HCT116 (cell line): ENCODE measurements around the gene COMMD6. TPM values are rescaled to one million over a fixed set of nuclear protein-coding genes. Genes with fewer than 3 reads are reported as not detected.

Source experiments
- ATAC-seq: fragments of 200-7000 bp; cut with Tn5 transposase; 2 replicates; pipeline ENCODE4 v1.9.1; 2020; ENCODE audit warnings: mild to moderate bottlenecking, moderate library complexity
- BruUV-seq: library from RNA; stranded (reverse); fragments of 400-500 nt; replicated peaks from 2 replicates; lab custom pipeline; 2021; lab: Mats Ljungman, UMichigan
- CTCF ChIA-PET: fragments of 300-600 bp; sonication (Branson Sonifier 250); formaldehyde crosslinking; loops from one replicate; lab custom pipeline; 2021; ENCODE audit warnings: antibody characterized with exemption; lab: Charles Lee
- POLR2A ChIA-PET: fragments of 300-600, 350-600 bp; sonication (Branson Sonifier 250); formaldehyde crosslinking; loops from one replicate; lab custom pipeline; 2021; ENCODE audit warnings: antibody characterized with exemption; lab: Charles Lee
- RAD21 ChIA-PET, 2 experiments: fragments of 300-600 bp; sonication (Branson Sonifier 250); formaldehyde crosslinking; loops; one replicate each; lab custom pipeline; 2023; ENCODE audit warnings: low total read pairs in 2 of 2; ENCODE audit not compliant: uncharacterized antibody in 2 of 2, unreplicated experiment in 2 of 2, low non-redundant PET in 1 of 2; lab: Charles Lee
- DNase-seq: peaks from one replicate; pipeline ENCODE4 v3.0.0-alpha.2; 2010; ENCODE audit warnings: low read depth, low spot score
- H2AFZ ChIP-seq: fragments of 200-600 bp; shearing (Covaris generic), sonication (generic); 2 replicates; pipeline ENCODE4 v1.6.1; 2017; ENCODE audit warnings: low read depth, mixed run types, mixed read lengths, antibody characterized with exemption, low read length; ENCODE audit not compliant: poor library complexity, severe bottlenecking
- H3K27ac ChIP-seq: 2 replicates; pipeline ENCODE4 v1.5.1; 2012; ENCODE audit warnings: low read depth, low read length
- H3K27me3 ChIP-seq: fragments of 200-600 bp; sonication (generic); 2 replicates; pipeline ENCODE4 v1.6.1; 2016; ENCODE audit warnings: mixed run types, low read length, mixed read lengths; ENCODE audit not compliant: insufficient read depth
- H3K36me3 ChIP-seq, 2 experiments: fragments of 200-500 bp in 1 of 2; fragments of 200-600 bp in 1 of 2; sonication (Bioruptor generic) in 1 of 2; sonication (generic) in 1 of 2; 2 replicates each; pipeline versions ENCODE4 v1.5.1 to v1.6.1; 2014 to 2016; ENCODE audit warnings: low read length in 2 of 2, inconsistent platforms in 1 of 2, mixed read lengths in 1 of 2, mixed run types in 1 of 2; ENCODE audit not compliant: insufficient read depth in 2 of 2, control insufficient read depth in 1 of 2
- H3K4me1 ChIP-seq, 2 experiments: fragments of 200-600 bp in 1 of 2; sonication (generic) in 1 of 2; 2 replicates each; pipeline versions ENCODE4 v1.5.1 to v1.6.1; 2012 to 2017; ENCODE audit warnings: low read length in 2 of 2, inconsistent platforms in 1 of 2, mild to moderate bottlenecking in 1 of 2, mixed read lengths in 1 of 2, mixed run types in 1 of 2, moderate library complexity in 1 of 2; ENCODE audit not compliant: insufficient read depth in 2 of 2, control insufficient read depth in 1 of 2
- H3K4me2 ChIP-seq: fragments of 200-600 bp; sonication (generic); 2 replicates; pipeline ENCODE4 v1.6.1; 2017; ENCODE audit warnings: mixed run types, low read length, mixed read lengths
- H3K4me3 ChIP-seq, 2 experiments: fragments of 200-600 bp in 1 of 2; sonication (generic) in 1 of 2; replicated peaks in 1 of 2; 2 replicates each; pipeline ENCODE4 v1.5.1; 2011 to 2016; ENCODE audit warnings: low read length in 2 of 2, control low read depth in 1 of 2, low read depth in 1 of 2, mild to moderate bottlenecking in 1 of 2, mixed read lengths in 1 of 2, mixed run types in 1 of 2
- H3K79me2 ChIP-seq: fragments of 200-600 bp; sonication (generic); 2 replicates; pipeline ENCODE4 v1.6.1; 2017; ENCODE audit warnings: mild to moderate bottlenecking, mixed run types, low read length, moderate library complexity, mixed read lengths; ENCODE audit not compliant: insufficient read depth
- H3K9ac ChIP-seq: fragments of 200-600 bp; sonication (generic); 2 replicates; pipeline ENCODE4 v1.6.1; 2016; ENCODE audit warnings: low read length, mixed read lengths
- H3K9me2 ChIP-seq: fragments of 200-600 bp; sonication (generic), shearing (Covaris generic); 2 replicates; pipeline ENCODE4 v1.6.1; 2017; ENCODE audit warnings: mixed run types, mild to moderate bottlenecking, moderate library complexity; ENCODE audit not compliant: insufficient read depth
- H3K9me3 ChIP-seq, 2 experiments: fragments of 200-500 bp in 1 of 2; fragments of 200-600 bp in 1 of 2; sonication (Bioruptor generic) in 1 of 2; sonication (generic) in 1 of 2; 2 replicates each; pipeline ENCODE4 v1.6.1; 2014 to 2017; ENCODE audit warnings: low read length in 2 of 2, mixed read lengths in 2 of 2, inconsistent platforms in 1 of 2, low read depth in 1 of 2, mild to moderate bottlenecking in 1 of 2, mixed run types in 1 of 2, moderate library complexity in 1 of 2; ENCODE audit not compliant: control insufficient read depth in 1 of 2, insufficient read depth in 1 of 2
- H4K20me1 ChIP-seq: fragments of 200-600 bp; sonication (generic), shearing (Covaris generic); 2 replicates; pipeline ENCODE4 v1.6.1; 2017; ENCODE audit warnings: mixed run types, mild to moderate bottlenecking, moderate library complexity; ENCODE audit not compliant: insufficient read depth
- ELF1 ChIP-seq: IDR thresholded peaks from 2 replicates; pipeline ENCODE4 v1.6.1; 2012; ENCODE audit warnings: low read depth, borderline replicate concordance
- EZH2phosphoT487 ChIP-seq: fragments of 200-600 bp; IDR thresholded peaks from 2 replicates; pipeline ENCODE4 v1.6.1; 2018; ENCODE audit warnings: antibody characterized with exemption, borderline replicate concordance
- FOSL1 ChIP-seq: IDR thresholded peaks from 2 replicates; pipeline ENCODE4 v1.6.1; 2012; ENCODE audit warnings: low read depth
- JUND ChIP-seq: IDR thresholded peaks from 2 replicates; pipeline ENCODE4 v1.6.1; 2012
- POLR2AphosphoS5 ChIP-seq: IDR thresholded peaks from 2 replicates; pipeline ENCODE4 v1.6.1; 2011; ENCODE audit warnings: mild to moderate bottlenecking, low read depth, low read length, moderate library complexity
- RAD21 ChIP-seq: IDR thresholded peaks from 2 replicates; pipeline ENCODE4 v1.6.1; 2012; ENCODE audit warnings: low read depth, mild to moderate bottlenecking
- SIN3A ChIP-seq: IDR thresholded peaks from 2 replicates; pipeline ENCODE4 v1.6.1; 2012; ENCODE audit warnings: low read depth
- SRF ChIP-seq: IDR thresholded peaks from 2 replicates; pipeline ENCODE4 v1.6.1; 2012; ENCODE audit warnings: low read depth
- TCF7L2 ChIP-seq: IDR thresholded peaks from 2 replicates; pipeline ENCODE4 v1.7.0; 2011; ENCODE audit warnings: borderline replicate concordance, inconsistent platforms; ENCODE audit not compliant: insufficient read depth, insufficient read length; ENCODE audit errors: extremely low read depth
- ZFX ChIP-seq: fragments of 450-650 bp; IDR thresholded peaks from 2 replicates; pipeline ENCODE4 v1.6.1; 2017
- ZNF274 ChIP-seq: fragments of 200-500 bp; sonication (Bioruptor generic); IDR thresholded peaks from 2 replicates; pipeline ENCODE4 v1.6.1; 2014; ENCODE audit warnings: mild to moderate bottlenecking, low read depth, low read length, inconsistent platforms
- intact Hi-C: fragments of 100-400 bp; cut with micrococcal nuclease; formaldehyde crosslinking; loops from 2 replicates; pipeline ENCODE4 v1.10.0; 2022
- total RNA-seq: library from RNA; stranded (reverse); gene quantifications from one replicate; pipeline ENCODE4 v1.2.1, GENCODE V29; 2021; ENCODE audit not compliant: unreplicated experiment
- TF ChIP-seq, protein P1 (sequence below): IDR thresholded peaks from 2 replicates; pipeline ENCODE4 v1.6.1; 2012
- TF ChIP-seq, protein P2 (sequence below): IDR thresholded peaks from 2 replicates; pipeline ENCODE4 v1.6.1; 2011; ENCODE audit warnings: mild to moderate bottlenecking, low read length, moderate library complexity; ENCODE audit not compliant: insufficient replicate concordance; ENCODE audit errors: extremely low read depth
- TF ChIP-seq, protein P3 (sequence below): IDR thresholded peaks from 2 replicates; pipeline ENCODE4 v1.6.1; 2012; ENCODE audit warnings: low read depth
- TF ChIP-seq, protein P4 (sequence below): IDR thresholded peaks from 2 replicates; pipeline ENCODE4 v1.6.1; 2012

Gene COMMD6
- total RNA-seq, 1 experiment from 2014 or later: 108 TPM

DNA sequence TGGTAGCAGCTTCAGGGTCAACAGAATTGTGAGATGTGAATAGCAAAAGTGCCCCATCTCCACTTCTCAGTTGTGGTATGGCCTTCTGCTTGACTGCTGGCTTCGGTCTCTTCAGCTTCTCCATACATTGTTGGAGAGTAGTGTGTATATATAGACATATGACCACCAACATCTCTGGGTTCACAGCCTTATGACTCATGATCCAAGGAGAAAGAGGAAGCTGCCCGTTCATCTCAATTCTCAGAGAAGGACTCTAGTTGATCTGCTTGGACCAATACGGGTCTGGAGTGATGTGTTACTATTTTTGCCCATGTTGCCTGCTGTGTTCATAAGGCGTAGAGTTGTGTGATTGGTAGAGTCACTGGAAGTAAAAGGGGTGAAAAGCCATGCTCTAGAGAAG is 3.6 kb upstream of the COMMD6 start:
- Histone ChIP-seq H3K79me2 (peaks cover 11% of the 10 kb centered on the region), H3K9ac (no peak overlapping the region), H2AFZ (no peak overlapping the region)
- ATAC-seq: no peak
- intact Hi-C loops: no loop called here
- no TSS peak for BruUV-seq
- RAD21 ChIA-PET: no interaction called here
- POLR2A ChIA-PET: interaction anchor here (4.0 kb wide), 1 partner anchor 9 kb away, joined by 15 read pairs; the partner anchor contains the start of gene UCHL3
- TF ChIP-seq SIN3A (no peak), EZH2phosphoT487 (no peak), ZFX (no peak), JUND (no peak), ZNF274 (no peak), POLR2AphosphoS5 (no peak), FOSL1 (no peak), TCF7L2 (no peak), RAD21 (no peak), SRF (no peak), ELF1 (no peak)
- TF ChIP-seq, protein P1, sequence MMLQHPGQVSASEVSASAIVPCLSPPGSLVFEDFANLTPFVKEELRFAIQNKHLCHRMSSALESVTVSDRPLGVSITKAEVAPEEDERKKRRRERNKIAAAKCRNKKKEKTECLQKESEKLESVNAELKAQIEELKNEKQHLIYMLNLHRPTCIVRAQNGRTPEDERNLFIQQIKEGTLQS: no peak
- TF ChIP-seq, protein P2, sequence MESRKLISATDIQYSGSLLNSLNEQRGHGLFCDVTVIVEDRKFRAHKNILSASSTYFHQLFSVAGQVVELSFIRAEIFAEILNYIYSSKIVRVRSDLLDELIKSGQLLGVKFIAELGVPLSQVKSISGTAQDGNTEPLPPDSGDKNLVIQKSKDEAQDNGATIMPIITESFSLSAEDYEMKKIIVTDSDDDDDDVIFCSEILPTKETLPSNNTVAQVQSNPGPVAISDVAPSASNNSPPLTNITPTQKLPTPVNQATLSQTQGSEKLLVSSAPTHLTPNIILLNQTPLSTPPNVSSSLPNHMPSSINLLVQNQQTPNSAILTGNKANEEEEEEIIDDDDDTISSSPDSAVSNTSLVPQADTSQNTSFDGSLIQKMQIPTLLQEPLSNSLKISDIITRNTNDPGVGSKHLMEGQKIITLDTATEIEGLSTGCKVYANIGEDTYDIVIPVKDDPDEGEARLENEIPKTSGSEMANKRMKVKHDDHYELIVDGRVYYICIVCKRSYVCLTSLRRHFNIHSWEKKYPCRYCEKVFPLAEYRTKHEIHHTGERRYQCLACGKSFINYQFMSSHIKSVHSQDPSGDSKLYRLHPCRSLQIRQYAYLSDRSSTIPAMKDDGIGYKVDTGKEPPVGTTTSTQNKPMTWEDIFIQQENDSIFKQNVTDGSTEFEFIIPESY: no peak
- TF ChIP-seq, protein P3, sequence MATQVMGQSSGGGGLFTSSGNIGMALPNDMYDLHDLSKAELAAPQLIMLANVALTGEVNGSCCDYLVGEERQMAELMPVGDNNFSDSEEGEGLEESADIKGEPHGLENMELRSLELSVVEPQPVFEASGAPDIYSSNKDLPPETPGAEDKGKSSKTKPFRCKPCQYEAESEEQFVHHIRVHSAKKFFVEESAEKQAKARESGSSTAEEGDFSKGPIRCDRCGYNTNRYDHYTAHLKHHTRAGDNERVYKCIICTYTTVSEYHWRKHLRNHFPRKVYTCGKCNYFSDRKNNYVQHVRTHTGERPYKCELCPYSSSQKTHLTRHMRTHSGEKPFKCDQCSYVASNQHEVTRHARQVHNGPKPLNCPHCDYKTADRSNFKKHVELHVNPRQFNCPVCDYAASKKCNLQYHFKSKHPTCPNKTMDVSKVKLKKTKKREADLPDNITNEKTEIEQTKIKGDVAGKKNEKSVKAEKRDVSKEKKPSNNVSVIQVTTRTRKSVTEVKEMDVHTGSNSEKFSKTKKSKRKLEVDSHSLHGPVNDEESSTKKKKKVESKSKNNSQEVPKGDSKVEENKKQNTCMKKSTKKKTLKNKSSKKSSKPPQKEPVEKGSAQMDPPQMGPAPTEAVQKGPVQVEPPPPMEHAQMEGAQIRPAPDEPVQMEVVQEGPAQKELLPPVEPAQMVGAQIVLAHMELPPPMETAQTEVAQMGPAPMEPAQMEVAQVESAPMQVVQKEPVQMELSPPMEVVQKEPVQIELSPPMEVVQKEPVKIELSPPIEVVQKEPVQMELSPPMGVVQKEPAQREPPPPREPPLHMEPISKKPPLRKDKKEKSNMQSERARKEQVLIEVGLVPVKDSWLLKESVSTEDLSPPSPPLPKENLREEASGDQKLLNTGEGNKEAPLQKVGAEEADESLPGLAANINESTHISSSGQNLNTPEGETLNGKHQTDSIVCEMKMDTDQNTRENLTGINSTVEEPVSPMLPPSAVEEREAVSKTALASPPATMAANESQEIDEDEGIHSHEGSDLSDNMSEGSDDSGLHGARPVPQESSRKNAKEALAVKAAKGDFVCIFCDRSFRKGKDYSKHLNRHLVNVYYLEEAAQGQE: no peak
- TF ChIP-seq, protein P4, sequence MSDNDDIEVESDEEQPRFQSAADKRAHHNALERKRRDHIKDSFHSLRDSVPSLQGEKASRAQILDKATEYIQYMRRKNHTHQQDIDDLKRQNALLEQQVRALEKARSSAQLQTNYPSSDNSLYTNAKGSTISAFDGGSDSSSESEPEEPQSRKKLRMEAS: no peak
- TF ChIP-seq, all 23 proteins: peak for 0
- H3K9me3 ChIP-seq: no peaks in the 10 kb centered on the region
- CTCF ChIA-PET: interaction anchor here (1.8 kb wide), 1 partner anchor 9 kb away, joined by 4 read pairs; the partner anchor contains the start of gene UCHL3
- H3K9me2 ChIP-seq: no peaks in the 10 kb centered on the region
- H3K4me2 ChIP-seq: no peak overlapping the region
- H3K27ac ChIP-seq: no peak overlapping the region
- H3K36me3 ChIP-seq: no peaks in the 10 kb centered on the region
- no peak overlapping the region for H3K4me3 ChIP-seq
- no peaks in the 10 kb centered on the region for H3K27me3 ChIP-seq
- peaks cover 9 to 19% of the 10 kb centered on the region in 2 experiments for H3K4me1 ChIP-seq
- no peaks in the 10 kb centered on the region for H4K20me1 ChIP-seq
- DNase-seq: no peak
